GM12891 (cell line): ENCODE measurements around the gene SPTBN4.
A peak's percentile ranks its signal among the peaks of the same experiment; 100 is the strongest.

ENCODE experiments used
- DNase-seq: peaks from one replicate; pipeline ENCODE4 v3.0.0; 2011; ENCODE audit warnings: low spot score; ENCODE audit not compliant: insufficient read length
- FAIRE-seq: peaks from 2 replicates; lab custom pipeline; 2011; peaks lifted over from hg19 to GRCh38; lab: Jason Lieb, UNC
- PAX5 ChIP-seq: IDR thresholded peaks from 2 replicates; pipeline ENCODE4 v1.6.1; 2011; ENCODE audit warnings: low read length, moderate library complexity, mild to moderate bottlenecking; ENCODE audit not compliant: insufficient read depth, severe bottlenecking
- POLR2A ChIP-seq: IDR thresholded peaks from 2 replicates; pipeline ENCODE4 v1.6.1; 2011; ENCODE audit warnings: low read depth, low read length, control low read depth
- POLR2AphosphoS5 ChIP-seq: IDR thresholded peaks from 2 replicates; pipeline ENCODE4 v1.6.1; 2011; ENCODE audit warnings: low read depth, low read length, control low read depth
- POU2F2 ChIP-seq: IDR thresholded peaks from 2 replicates; pipeline ENCODE4 v1.6.1; 2011; ENCODE audit warnings: low read depth, mild to moderate bottlenecking, control low read depth, low read length, moderate library complexity
- SPI1 ChIP-seq: IDR thresholded peaks from 2 replicates; pipeline ENCODE4 v1.6.1; 2011; ENCODE audit warnings: low read depth, low read length, control low read depth
- TAF1 ChIP-seq: IDR thresholded peaks from 2 replicates; pipeline ENCODE4 v1.6.1; 2011; ENCODE audit warnings: low read depth, low read length, control low read depth

The SPTBN4 gene

DNA sequence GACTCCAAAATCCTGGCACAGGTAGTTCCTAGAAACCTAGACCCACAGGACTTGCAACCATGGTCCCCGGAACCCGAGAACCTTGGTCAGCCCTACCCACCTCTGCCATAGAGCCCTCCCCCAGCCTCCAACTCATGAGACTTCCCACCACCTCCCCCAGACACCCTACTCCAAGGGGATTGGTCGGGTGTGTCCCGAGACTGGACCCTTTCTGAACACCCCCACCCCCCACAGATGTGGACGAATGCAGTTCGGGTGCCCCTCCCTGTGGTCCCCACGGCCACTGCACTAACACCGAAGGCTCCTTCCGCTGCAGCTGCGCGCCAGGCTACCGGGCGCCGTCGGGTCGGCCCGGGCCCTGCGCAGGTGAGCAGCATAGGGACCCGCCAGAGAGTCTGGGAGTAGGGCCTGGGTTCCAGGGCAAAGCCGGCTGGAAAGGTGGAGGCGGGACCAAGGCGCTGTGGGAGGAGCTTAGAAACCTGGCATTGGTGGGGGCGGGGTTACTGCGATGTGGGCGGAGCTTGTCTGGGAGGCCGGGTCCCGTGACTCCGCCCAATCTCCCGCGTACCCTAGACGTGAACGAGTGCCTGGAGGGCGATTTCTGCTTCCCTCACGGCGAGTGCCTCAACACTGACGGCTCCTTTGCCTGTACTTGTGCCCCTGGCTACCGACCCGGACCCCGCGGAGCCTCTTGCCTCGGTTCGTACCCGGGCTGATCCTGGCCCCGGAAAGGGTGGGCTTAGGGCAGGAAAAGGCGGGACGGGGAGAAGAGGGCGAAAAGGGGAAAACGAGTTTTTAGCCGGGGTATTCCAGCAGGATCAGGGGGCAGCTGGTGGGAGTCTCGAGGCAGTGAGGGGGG lies 146.3 kb downstream of the SPTBN4 start:
- no peak for TF ChIP-seq POLR2AphosphoS5
- DNase-seq: no peak
- peak; percentile 75 for FAIRE-seq

DNA sequence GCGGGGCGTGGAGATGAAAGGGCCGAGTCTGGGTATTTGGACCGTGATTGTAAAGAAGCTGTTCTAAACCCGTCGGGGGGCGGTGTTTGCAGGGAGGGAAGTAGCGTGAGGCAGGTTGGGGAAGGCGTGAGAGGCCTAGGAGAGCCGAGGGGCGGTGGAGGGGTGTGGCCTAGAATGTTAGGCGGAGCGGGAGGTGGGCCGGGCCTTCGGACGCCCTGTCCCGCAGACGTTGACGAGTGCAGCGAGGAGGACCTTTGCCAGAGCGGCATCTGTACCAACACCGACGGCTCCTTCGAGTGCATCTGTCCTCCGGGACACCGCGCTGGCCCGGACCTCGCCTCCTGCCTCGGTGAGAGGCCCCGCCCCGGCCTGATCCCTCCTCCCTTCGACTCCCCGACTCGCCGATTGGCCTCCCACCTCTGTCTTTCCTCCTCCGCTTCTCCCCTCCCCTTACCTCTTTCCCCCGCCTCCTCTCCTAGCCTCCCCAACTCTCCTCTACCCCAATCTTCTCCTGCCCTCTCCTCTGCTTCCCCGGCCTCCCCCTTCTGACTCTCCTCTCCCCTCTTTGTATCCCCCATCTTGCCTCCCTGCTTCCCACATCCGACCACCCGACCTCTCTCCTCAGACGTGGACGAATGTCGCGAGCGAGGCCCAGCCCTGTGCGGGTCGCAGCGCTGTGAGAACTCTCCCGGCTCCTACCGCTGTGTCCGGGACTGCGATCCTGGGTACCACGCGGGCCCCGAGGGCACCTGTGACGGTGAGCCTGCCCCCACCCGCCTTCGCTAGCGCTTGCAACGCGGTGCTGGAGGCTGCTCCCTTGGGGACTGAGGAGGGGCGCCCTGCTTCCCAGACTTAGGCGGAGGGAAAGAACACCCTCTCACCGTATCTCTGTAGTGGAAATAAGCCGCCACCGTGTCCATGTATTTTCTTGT lies 147.2 kb downstream of the SPTBN4 start:
- TF ChIP-seq POLR2AphosphoS5: no peak
- peak; percentile 26; the same call in 1 of the 2 replicates for TF ChIP-seq SPI1
- FAIRE-seq: peak; percentile 89
- peak; percentile 87 for DNase-seq

DNA sequence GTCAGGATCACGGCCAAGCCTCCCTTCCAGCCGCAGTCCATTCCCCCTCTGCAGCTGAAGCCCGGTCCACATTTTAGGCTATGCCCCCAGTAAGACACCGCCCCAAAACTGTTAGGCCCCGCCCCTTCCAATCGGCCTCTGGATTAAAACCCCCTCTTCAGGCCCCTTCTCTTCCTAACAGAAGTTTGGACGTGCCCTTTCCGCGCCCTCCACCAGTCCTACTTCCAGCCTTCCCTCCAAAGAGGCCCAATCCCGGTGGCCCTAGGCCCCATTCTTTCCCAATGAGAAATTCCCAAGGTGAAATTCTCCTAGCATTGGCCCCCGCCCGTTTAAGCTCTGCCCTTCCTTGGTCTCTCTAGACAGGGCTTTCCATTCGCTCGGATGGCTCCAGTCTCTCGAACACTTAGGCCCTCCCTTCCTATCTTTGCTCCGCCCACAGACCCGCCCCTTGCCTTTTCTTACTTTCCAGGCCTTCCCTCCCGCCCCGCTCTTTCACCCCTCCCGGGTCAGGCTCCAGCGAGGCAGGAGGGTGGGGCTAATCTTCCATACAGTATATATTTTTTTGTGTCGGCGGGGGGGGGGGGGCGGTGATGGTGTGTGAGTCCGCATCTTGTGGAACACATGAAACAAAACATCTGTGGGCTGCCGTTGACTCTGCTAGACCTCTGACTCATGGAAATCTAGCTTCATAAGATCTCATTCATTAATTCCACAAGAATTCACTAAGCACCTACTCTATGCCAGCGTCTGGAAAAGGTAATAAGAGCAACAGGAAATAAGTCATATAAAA lies 148.0 kb downstream of the SPTBN4 start:
- no peak for DNase-seq
- TF ChIP-seq SPI1 (no peak), POU2F2 (no peak), POLR2AphosphoS5 (no peak), POLR2A (no peak), PAX5 (no peak), TAF1 (no peak)
- FAIRE-seq: no peak

DNA sequence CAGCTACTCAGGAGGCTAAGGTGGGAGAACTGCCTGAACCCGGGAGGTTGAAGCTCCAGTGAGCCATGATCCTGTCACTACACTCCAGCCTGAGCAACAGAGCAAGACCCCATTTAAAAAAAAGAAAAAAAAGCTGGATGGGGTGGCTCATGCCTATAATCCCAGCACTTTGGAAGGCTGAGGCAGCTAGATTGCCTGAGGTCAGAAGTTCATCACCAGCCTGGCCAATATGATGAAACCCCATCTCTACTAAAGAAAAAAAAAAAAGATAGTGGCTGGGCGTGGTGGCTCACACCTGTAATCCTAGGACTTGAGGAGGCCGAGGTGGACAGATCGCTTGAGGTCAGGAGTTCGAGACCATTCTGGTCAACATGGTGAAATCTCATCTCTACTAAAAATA lies 149.4 kb downstream of the SPTBN4 start:
- TF ChIP-seq SPI1 (no peak), POLR2AphosphoS5 (no peak), PAX5 (no peak), TAF1 (no peak), POLR2A (no peak), POU2F2 (no peak)
- no peak for FAIRE-seq
- DNase-seq: no peak

DNA sequence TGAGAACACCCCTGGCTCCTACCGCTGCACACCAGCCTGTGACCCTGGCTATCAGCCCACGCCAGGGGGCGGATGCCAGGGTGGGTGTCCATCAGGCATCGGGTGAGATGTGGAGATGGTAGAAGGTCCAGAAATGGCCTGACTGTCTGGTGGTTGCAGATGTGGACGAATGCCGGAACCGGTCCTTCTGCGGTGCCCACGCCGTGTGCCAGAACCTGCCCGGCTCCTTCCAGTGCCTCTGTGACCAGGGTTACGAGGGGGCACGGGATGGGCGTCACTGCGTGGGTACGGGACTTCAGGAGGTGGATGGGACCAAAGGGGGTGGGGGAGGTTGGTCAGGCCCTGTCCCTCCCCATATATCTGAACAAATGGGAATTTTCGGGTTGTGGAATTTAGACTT lies 150.1 kb downstream of the SPTBN4 start:
- TF ChIP-seq SPI1 (no peak), PAX5 (no peak), POLR2A (no peak), TAF1 (no peak), POU2F2 (no peak), POLR2AphosphoS5 (no peak)
- no peak for FAIRE-seq
- no peak for DNase-seq

DNA sequence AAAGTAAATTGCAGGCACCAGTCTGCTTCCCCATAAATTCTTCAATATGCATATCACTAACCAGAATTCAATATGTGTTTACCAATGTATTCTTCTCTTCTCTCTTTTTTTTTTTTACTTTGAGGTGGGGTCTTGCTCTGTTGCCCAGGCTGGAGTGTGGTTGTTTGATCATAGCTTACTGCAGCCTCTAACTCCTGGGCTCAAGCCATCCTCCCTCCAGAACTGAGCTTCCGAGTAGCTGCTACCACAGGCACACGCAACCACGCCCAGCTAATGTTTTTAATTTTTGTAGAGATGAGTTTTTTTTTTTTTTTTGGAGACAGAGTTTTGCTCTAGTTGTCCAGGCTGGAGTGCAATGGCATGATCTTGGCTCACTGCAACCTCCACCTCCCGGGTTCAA lies 151.2 kb downstream of the SPTBN4 start:
- no peak for DNase-seq
- no peak for FAIRE-seq
- no peak for TF ChIP-seq POLR2A
- TF ChIP-seq SPI1: no peak
- no peak for TF ChIP-seq POU2F2
- TF ChIP-seq PAX5: no peak
- TF ChIP-seq TAF1: no peak
- no peak for TF ChIP-seq POLR2AphosphoS5

DNA sequence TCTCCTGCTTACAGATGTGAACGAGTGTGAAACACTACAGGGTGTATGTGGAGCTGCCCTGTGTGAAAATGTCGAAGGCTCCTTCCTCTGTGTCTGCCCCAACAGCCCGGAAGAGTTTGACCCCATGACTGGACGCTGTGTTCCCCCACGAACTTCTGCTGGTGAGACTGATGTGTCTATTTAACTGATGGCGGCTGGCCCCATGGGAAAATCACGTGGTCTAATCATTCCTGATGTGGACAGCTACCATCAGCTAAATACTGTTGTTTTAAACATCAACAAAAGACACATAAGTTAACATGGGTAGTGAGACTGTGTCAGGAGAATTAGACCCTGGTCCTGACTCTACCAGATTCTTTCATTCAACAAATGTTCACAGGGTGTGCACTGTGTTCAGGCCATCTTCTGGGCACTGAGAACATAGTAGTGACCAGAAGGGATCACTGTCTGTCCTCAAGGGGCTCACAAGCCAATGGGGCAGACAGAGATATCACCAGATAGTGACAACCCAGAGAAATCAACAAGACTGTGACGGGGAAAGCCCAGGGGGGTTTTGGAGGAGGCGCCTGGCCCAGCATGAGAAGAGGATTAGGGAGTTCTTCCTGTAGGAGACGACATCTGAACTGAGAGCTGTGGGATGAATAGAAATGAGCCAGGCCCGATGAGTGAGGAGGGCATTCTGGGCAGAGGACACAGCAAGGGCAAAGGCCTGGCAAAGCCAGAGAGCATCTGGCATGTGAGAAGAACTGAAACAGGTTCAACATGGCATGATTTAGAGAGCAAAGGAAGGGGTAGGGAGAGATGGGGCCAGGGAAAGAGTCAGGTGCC lies 152.7 kb downstream of the SPTBN4 start:
- FAIRE-seq (no peak), DNase-seq (no peak)
- TF ChIP-seq TAF1 (no peak), POLR2A (no peak), PAX5 (no peak), SPI1 (no peak), POLR2AphosphoS5 (no peak), POU2F2 (no peak)

DNA sequence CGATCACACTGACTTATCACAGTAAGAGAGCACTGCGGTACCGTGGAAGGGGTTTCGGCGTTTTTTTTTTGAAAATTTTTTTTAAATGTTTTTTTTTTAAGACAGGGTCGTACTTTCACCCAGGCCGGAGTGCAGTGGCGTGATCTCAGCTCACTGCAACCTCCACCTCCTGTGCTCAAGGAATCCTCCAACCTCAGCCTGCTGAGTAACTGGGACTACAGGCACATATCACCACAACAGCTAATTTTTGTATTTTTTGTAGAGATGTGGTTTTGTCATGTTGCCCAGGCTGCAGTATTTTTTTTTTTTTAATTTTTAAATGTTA lies 153.3 kb downstream of the SPTBN4 start:
- FAIRE-seq (no peak), DNase-seq (no peak)
- TF ChIP-seq TAF1: no peak

DNA sequence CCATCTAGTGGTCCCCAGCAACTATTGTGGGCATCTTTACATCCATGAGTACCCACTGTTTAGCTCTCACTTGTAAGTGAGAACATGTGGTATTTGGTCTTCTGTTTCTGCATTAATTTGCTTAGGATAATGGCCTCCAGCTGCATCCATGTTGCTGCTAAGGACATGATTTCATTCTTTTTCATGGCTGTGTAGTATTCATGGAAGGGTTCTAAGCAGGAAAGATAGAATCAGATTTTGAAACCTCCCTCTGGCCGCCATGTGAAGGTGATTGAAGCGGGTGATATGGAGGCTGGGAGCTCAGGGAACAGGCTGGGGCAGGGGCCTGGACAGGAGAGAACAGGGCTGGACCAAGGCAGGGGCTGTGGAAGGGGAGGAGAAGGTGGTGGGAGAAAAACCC lies 154.5 kb downstream of the SPTBN4 start:
- FAIRE-seq (no peak), DNase-seq (no peak)
- no peak for TF ChIP-seq PAX5
- TF ChIP-seq POU2F2: no peak
- no peak for TF ChIP-seq POLR2A
- no peak for TF ChIP-seq POLR2AphosphoS5
- TF ChIP-seq TAF1: no peak
- TF ChIP-seq SPI1: no peak
